ENCODE data around the gene ELAVL1. TPM values are rescaled to one million over a fixed set of nuclear protein-coding genes. Genes with fewer than 3 reads are reported as not detected.

ELAVL1 gene
- total RNA-seq, 2 experiments from 2014 or later = 65.4 to 168 TPM

DNA sequence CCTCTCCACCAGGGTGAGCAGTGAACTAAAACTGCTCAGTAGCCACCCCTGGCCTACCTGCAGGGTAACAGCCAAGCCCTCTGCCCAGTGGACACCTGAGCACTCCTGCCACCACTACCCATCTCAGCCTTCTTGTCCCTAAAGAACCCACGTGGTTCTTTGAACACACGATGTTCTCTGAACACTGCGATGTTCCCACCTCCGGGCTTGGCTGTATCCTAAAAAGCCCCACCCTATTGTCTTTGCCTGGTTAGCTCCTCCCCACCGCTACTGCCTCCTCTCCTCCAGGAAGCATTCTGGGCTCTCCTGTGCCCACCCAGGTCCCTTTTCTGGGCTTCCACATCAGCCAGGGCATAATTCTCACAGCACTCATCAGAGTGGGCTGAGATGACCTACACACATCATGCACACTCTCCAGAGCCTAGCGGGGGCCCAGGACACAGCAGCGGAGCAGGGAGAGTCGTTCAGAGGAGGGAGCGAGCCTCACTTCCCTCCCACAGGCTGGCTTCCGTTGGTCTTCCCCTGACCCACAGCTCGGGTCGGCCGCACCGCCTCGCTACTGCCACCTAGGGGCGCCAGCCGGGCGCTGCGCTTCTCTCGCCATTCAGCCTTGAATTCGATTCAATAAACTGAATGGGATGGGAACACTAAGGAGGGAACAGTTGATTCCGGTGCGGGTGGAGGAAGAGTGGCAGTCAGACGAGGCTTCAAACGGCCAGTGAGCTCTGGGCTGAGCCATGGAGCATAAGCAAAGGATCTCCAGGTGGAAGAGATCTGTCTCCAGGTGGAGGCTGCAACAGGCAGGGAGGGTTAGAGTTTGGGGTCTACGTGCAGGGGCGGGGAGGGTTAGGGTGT, 3.2 kb downstream of the ELAVL1 start:
- Histone ChIP-seq H3K4me2 (ENCODE audit: low read length) (peak overlapping the region; percentile 59), H3K9me3 (ENCODE audit: low read length) (no peaks in the 10 kb centered on the region), H3K36me3 (ENCODE audit: insufficient read depth, low read length) (peaks cover 42% of the 10 kb centered on the region), H2AFZ (ENCODE audit: low read length) (no peak overlapping the region), H3K4me3 (ENCODE audit: low read depth, low read length, poor library complexity, severe bottlenecking) (peak overlapping the region; percentile 43), H3K27ac (ENCODE audit: low read depth, low read length, poor library complexity, severe bottlenecking) (peak overlapping the region; percentile 38), H3K9me2 (ENCODE audit: insufficient read depth, low read length) (no peaks in the 10 kb centered on the region), H4K20me1 (ENCODE audit: insufficient read depth, low read length) (peaks cover 29% of the 10 kb centered on the region), H3K4me1 (ENCODE audit: insufficient read depth, low read length, poor library complexity, severe bottlenecking) (peaks cover 26% of the 10 kb centered on the region), H3K79me2 (ENCODE audit: insufficient read depth, low read depth, low read length) (peaks cover 88% of the 10 kb centered on the region)
- no peak for TF ChIP-seq EZH2phosphoT487 (IDR thresholded peaks at IDR 0.05; ENCODE audit: borderline replicate concordance, low read depth, low read length)
- TF ChIP-seq, protein P1, sequence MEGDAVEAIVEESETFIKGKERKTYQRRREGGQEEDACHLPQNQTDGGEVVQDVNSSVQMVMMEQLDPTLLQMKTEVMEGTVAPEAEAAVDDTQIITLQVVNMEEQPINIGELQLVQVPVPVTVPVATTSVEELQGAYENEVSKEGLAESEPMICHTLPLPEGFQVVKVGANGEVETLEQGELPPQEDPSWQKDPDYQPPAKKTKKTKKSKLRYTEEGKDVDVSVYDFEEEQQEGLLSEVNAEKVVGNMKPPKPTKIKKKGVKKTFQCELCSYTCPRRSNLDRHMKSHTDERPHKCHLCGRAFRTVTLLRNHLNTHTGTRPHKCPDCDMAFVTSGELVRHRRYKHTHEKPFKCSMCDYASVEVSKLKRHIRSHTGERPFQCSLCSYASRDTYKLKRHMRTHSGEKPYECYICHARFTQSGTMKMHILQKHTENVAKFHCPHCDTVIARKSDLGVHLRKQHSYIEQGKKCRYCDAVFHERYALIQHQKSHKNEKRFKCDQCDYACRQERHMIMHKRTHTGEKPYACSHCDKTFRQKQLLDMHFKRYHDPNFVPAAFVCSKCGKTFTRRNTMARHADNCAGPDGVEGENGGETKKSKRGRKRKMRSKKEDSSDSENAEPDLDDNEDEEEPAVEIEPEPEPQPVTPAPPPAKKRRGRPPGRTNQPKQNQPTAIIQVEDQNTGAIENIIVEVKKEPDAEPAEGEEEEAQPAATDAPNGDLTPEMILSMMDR (conservative IDR thresholded peaks at IDR 0.05; ENCODE audit: low read length) = peak; percentile 98
- no TSS peak for BruUV-seq (replicated peaks)
- intact Hi-C loops (cut with micrococcal nuclease; ENCODE audit: unreplicated experiment) = loop anchor here (1.0 kb wide), 1 partner anchor 32 kb away; no protein-coding TSS in a partner anchor
- CTCF ChIA-PET (ENCODE audit: unreplicated experiment) = interaction anchor here (0.9 kb wide), 1 partner anchor 58 kb away, joined by 3 read pairs; no protein-coding TSS in a partner anchor
- POLR2A ChIA-PET = interaction anchor here (0.6 to 0.7 kb wide), 3 partner anchors 12 to 81 kb away, joined by 3 to 4 read pairs (median 3); no protein-coding TSS in a partner anchor
- DNase-seq (ENCODE audit: low spot score) = peak; percentile 77

DNA sequence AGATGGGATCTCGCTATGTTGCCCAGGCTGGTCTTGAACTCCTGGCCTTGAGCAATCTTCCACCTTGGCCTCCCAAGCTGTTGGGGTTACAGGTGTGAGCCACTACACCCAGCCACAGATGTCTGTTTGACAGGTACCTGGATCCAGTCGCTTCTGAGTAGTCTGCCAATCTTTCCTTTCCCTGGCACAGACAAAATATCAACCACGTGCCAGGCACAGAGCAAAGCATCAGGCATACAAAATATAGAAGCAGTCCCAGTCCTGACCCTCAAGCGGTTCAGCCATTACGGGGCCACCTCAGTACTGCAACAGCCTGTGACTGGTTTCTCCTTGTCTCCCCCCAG, 3.8 kb downstream of the ELAVL1 start:
- Histone ChIP-seq H4K20me1 (ENCODE audit: insufficient read depth, low read length) (peaks cover 35% of the 10 kb centered on the region), H2AFZ (ENCODE audit: low read length) (no peak overlapping the region), H3K36me3 (ENCODE audit: insufficient read depth, low read length) (peaks cover 48% of the 10 kb centered on the region), H3K4me1 (ENCODE audit: insufficient read depth, low read length, poor library complexity, severe bottlenecking) (peaks cover 26% of the 10 kb centered on the region), H3K4me3 (ENCODE audit: low read depth, low read length, poor library complexity, severe bottlenecking) (no peak overlapping the region), H3K9me3 (ENCODE audit: low read length) (no peaks in the 10 kb centered on the region), H3K27ac (ENCODE audit: low read depth, low read length, poor library complexity, severe bottlenecking) (no peak overlapping the region), H3K9me2 (ENCODE audit: insufficient read depth, low read length) (no peaks in the 10 kb centered on the region), H3K79me2 (ENCODE audit: insufficient read depth, low read depth, low read length) (peaks cover 93% of the 10 kb centered on the region), H3K4me2 (ENCODE audit: low read length) (peak overlapping the region; percentile 59)
- ChIA-PET POLR2A (no interaction called here), CTCF (ENCODE audit: unreplicated experiment) (interaction anchor here (0.9 kb wide), 1 partner anchor 57 kb away, joined by 3 read pairs; no protein-coding TSS in a partner anchor)
- DNase-seq (ENCODE audit: low spot score) = no peak
- no TSS peak for BruUV-seq (replicated peaks)
- intact Hi-C loops (cut with micrococcal nuclease; ENCODE audit: unreplicated experiment) = no loop called here
- TF ChIP-seq, protein P1 (conservative IDR thresholded peaks at IDR 0.05; ENCODE audit: low read length) = no peak
- no peak for TF ChIP-seq EZH2phosphoT487 (IDR thresholded peaks at IDR 0.05; ENCODE audit: borderline replicate concordance, low read depth, low read length)
